NCI-H748 (cell line): ENCODE results near the gene SOWAHC.
"Not testable (repeated sequence)": the region's sequence is repeated elsewhere in the genome, so short reads cannot be mapped to it uniquely, and the experiment has no call there.

Source experiments
- DNase-seq: peaks from one replicate; lab custom pipeline; 2025; ENCODE audit not compliant: unreplicated experiment; lab: John Stamatoyannopoulos, UW

Gene SOWAHC

DNA sequence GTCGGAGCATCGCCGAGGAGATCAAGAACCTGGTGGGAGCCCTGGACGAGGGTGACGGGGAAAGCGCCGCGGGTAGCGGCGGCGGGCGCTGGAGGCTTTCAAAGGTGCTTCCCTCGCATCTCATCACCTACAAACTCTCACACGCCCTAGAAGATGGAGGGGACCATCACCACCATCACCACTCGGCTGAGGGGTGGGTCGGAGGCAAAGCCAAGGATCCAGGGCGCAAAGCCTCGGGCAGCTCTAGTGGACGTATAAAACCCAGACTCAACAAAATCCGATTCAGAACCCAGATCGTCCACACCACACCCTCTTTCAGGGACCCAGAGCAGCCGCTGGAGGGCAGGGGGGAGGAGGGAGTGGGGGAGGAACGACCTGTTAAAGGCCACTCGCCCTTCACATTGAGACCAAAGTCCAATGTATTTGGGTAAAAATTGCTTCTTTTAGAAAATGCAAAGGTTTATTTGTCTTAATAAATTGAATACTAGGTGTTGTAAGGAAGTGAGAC is 1.5 kb downstream of the SOWAHC start:
- peak; percentile 46 for DNase-seq

GRCh38 chr2:109616184-109616583 is 2.0 kb downstream of the SOWAHC start:
- no peak for DNase-seq

GRCh38 chr2:109619032-109619615 is 5.0 kb downstream of the SOWAHC start:
- no peak for DNase-seq

DNA sequence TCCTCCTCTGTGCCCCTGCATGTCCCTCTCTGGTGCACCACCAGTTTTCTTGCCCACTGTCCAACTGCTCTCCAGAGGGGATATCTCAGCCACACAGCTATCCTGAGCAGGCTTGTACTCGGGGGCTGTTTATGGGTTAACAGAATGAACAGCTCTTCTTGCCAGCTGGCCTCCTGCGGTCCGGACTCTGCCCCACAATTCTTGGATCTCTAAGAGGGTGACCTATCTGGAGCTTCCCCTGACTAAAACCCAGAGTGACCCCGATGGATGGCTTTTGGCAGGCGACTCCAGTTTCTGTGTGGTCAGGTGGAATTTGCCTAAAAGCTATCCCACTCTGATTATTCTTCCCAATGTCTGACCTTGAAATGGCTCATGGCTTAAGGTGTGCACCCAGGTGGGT is 9.1 kb downstream of the SOWAHC start:
- no peak for DNase-seq

- no peak for DNase-seq
Measured at GRCh38 chr2:109623923-109624322, 9.8 kb downstream of the SOWAHC start.

- DNase-seq, result no peak
Measured at GRCh38 chr2:109624339-109624738, 10.2 kb downstream of the SOWAHC start.

DNA sequence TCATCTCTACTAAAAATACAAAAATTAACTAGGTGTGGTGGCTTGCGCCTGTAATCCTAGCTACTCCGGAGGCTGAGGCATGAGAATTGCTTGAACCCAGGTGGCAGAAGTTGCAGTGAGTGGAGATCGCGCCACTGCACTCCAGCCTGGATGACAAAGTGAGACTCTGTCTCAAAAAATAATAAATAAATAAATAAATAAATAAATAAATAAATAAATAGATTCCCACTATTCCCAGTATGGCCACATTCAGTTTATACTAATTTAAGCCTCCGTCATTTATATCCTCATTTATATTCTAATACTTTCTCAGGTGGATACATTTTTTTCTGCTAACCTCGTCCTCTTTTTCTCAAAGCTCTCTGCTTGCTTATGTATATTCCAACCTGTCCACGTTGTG is 14.2 kb downstream of the SOWAHC start:
- DNase-seq, result not testable (repeated sequence)

DNA sequence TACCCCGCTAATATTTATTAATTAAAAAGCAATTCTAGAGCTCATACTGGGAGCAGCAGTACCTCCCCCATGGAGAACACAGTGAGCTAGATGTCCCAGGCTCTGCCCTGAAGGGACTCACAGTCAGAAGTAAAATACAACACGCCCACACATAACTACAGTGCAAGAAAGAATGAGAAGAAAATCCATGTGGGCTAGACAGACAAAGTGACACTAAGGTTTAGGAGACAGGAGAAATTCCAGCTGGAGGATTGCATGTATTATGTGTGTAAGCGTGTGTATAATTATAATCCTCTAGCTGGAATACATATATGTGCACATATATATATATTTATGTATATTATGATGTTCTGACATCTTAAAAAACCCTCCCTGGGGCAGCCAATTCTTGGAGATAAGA is 15.7 kb downstream of the SOWAHC start:
- DNase-seq, result no peak

- DNase-seq, result no peak
Measured at GRCh38 chr2:109630441-109631430, 16.6 kb downstream of the SOWAHC start.

DNA sequence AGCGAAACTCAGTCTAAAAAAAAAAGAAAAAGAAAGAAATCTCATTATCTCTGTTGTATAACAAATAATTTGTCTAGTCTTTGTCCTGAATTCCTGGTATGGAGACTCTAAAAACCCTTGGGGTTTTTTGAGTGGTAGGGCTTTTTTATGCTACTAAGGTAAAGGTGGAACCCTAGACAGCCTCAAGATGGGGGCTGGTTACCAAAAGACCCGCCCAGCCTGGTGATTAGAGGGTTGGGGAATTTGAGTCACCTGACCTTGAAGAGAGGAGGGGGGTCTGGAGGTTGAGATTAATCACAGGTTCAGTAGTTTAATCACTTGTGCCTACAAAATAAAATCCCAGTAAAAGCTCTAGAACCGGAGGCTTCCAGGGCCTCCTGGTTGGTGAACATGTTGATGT is 17.6 kb downstream of the SOWAHC start:
- DNase-seq, result no peak

DNA sequence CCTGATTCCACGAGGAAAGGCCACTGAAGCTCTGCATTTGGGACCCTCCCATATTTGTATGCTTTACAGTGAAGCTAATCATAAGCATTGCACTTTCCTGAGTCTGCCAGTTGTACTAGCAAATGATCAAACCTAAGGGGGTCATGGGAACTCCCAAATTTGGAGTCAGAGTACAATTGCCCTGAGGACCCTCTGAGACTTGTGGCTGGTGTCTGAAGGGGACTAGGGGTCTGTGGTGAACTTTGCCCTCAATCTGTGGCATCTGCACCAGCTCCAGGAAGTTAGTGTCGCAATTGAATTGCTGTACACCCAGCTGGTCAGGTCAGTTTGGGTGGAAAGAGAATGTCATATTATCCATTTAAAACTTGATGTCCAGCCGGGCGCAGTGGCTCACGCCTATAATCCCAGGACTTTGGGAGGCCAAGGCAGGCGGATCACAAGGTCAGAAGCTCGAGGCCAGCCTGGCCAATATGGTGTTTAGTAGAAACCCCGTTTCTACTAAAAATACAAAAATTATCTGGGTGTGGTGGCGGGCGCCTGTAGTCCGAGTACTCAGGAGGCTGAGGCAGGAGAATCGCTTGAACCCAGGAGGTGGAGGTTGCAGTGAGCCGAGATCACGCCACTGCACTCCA is 18.1 kb downstream of the SOWAHC start:
- no peak for DNase-seq

- no peak for DNase-seq
Measured at GRCh38 chr2:109633284-109633961, 19.3 kb downstream of the SOWAHC start.

- no peak for DNase-seq
Measured at GRCh38 chr2:109635426-109636304, 21.5 kb downstream of the SOWAHC start.

GRCh38 chr2:109636317-109636716 is 22.2 kb downstream of the SOWAHC start:
- DNase-seq, result no peak

GRCh38 chr2:109637749-109638570 is 23.8 kb downstream of the SOWAHC start:
- DNase-seq, result no peak

- no peak for DNase-seq
Measured at GRCh38 chr2:109638795-109639194, 24.6 kb downstream of the SOWAHC start.

GRCh38 chr2:109640000-109640399 is 25.8 kb downstream of the SOWAHC start:
- DNase-seq, result not testable (repeated sequence)

DNA sequence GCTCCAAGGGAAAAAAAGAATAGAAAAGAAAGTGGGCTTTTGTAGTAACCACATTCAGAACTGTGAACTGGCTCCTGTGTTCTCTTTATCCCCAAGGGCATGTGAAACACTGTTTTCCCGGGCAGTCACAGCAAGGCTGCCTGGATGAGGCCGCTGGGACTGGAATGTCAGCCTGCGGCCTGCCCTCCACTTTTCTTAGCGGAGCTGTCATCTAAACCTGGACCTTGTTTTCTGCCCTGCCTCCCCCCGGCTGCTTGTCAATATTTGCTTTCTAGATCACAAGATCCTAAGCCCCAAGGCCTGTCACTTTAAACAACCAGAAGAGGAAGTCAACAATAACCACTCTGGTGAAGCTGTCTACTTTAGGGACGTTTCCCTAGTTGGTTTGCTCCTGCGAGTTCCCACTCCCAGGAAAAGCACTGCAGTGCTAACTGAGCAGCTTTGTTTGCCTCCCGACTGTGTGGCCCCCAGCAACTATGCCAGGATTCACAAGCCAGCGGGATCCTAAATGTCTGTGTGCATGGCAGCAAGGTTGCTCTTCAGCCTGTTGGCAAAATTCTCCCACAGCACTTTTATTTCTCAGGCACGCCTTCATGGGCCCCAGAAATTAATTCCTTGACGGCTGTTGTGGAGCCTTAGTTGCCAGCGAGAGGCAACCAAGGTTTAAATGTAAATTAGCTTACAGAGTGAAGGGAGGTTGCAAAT is 30.6 kb downstream of the SOWAHC start:
- peak; percentile 45 for DNase-seq
